HepG2 (cell line): ENCODE measurements around the gene BOD1L1. TPM values are rescaled to one million over a fixed set of nuclear protein-coding genes. Genes with fewer than 3 reads are reported as not detected.

Experiments
- ARID5B ChIP-seq: IDR thresholded peaks from 2 replicates; pipeline ENCODE4 v1.4.0; 2020; ENCODE audit warnings: mild to moderate bottlenecking, missing genetic modification reagents
- CC2D1A ChIP-seq: sonication (generic); formaldehyde crosslinking; IDR thresholded peaks from 2 replicates; pipeline ENCODE4 v1.8.1; 2023; ENCODE audit warnings: mild to moderate bottlenecking, missing genetic modification reagents
- CHD2 ChIP-seq: IDR thresholded peaks from 2 replicates; pipeline ENCODE4 v1.6.1; 2011; ENCODE audit warnings: low read depth, low read length, improper control_type of control experiment
- CREBL2 ChIP-seq: sonication (generic); formaldehyde crosslinking; IDR thresholded peaks from 2 replicates; pipeline ENCODE4 v1.8.1; 2023; ENCODE audit warnings: missing genetic modification reagents, mild to moderate bottlenecking, borderline replicate concordance
- FOXC1 ChIP-seq: sonication (generic); formaldehyde crosslinking; IDR thresholded peaks from 2 replicates; pipeline ENCODE4 v1.8.0; 2022; ENCODE audit warnings: mild to moderate bottlenecking, missing genetic modification reagents, borderline replicate concordance
- GLI4 ChIP-seq: sonication (generic); formaldehyde crosslinking; IDR thresholded peaks from 2 replicates; pipeline ENCODE4 v1.5.1; 2020; ENCODE audit warnings: missing genetic modification reagents, mild to moderate bottlenecking, moderate library complexity, borderline replicate concordance
- KLF9 ChIP-seq: IDR thresholded peaks from 2 replicates; pipeline ENCODE4 v1.6.1; 2016; ENCODE audit warnings: low read depth
- NFKB2 ChIP-seq: sonication (generic); formaldehyde crosslinking; IDR thresholded peaks from 2 replicates; pipeline ENCODE4 v1.4.0; 2020; ENCODE audit warnings: missing genetic modification reagents, borderline replicate concordance
- PITX1 ChIP-seq: sonication (generic); formaldehyde crosslinking; IDR thresholded peaks from 2 replicates; pipeline ENCODE4 v1.5.1; 2020; ENCODE audit warnings: mild to moderate bottlenecking, missing genetic modification reagents
- SNAI1 ChIP-seq: sonication (generic); formaldehyde crosslinking; IDR thresholded peaks from 2 replicates; pipeline ENCODE4 v1.5.0; 2020; ENCODE audit warnings: mild to moderate bottlenecking, missing genetic modification reagents, borderline replicate concordance
- THRA ChIP-seq: sonication (generic); formaldehyde crosslinking; IDR thresholded peaks from 2 replicates; pipeline ENCODE4 v1.4.0; 2020; ENCODE audit warnings: missing genetic modification reagents, borderline replicate concordance
- YY1 ChIP-seq: IDR thresholded peaks from 2 replicates; pipeline ENCODE4 v1.6.1; 2011; ENCODE audit warnings: low read length, low read depth, moderate library complexity, mild to moderate bottlenecking; ENCODE audit not compliant: insufficient read depth, insufficient replicate concordance
- ZNF451 ChIP-seq: sonication (generic); formaldehyde crosslinking; IDR thresholded peaks from 2 replicates; pipeline ENCODE4 v1.5.0; 2020; ENCODE audit warnings: mild to moderate bottlenecking, missing genetic modification reagents
- ZNF816 ChIP-seq: sonication (generic); formaldehyde crosslinking; IDR thresholded peaks from 2 replicates; pipeline ENCODE4 v1.8.0; 2022; ENCODE audit warnings: missing genetic modification reagents, mild to moderate bottlenecking, borderline replicate concordance
- polyA plus RNA-seq, 8 experiments: library from polyadenylated mRNA; depleted of rRNA in 3 of 8; stranded (reverse) in 7 of 8; unstranded in 1 of 8; fragments of >200 nt; fragmentation: Illumina TruSeq in 4 of 8; extraction: Trizol in 4 of 8; gene quantifications; 2 replicates each; pipeline versions ENCODE4 v1.2.1 to v1.2.3, GENCODE V29; 2011 to 2016; ENCODE audit warnings: low read depth in 4 of 8, missing spikeins in 1 of 8, mixed read lengths in 1 of 8; ENCODE audit not compliant: insufficient read depth in 1 of 8
- total RNA-seq, 5 experiments: library from RNA; depleted of rRNA; stranded (reverse); fragments of >200 nt; fragmentation: Illumina TruSeq; extraction: Trizol; gene quantifications; 2 replicates each; pipeline ENCODE4 v1.2.3, GENCODE V29; 2016; ENCODE audit warnings: low read depth in 1 of 5
- TF ChIP-seq, protein P1 (sequence below): IDR thresholded peaks from 2 replicates; pipeline ENCODE4 v1.6.1; 2016
- TF ChIP-seq, protein P2 (sequence below): sonication (generic); formaldehyde crosslinking; IDR thresholded peaks from 2 replicates; pipeline ENCODE4 v1.5.0; 2020; ENCODE audit warnings: mild to moderate bottlenecking, missing genetic modification reagents
- TF ChIP-seq, protein P3 (sequence below): IDR thresholded peaks from 2 replicates; pipeline ENCODE4 v1.6.1; 2016; ENCODE audit warnings: mild to moderate bottlenecking
- TF ChIP-seq, protein P4 (sequence below): IDR thresholded peaks from 2 replicates; pipeline ENCODE4 v1.6.1; 2012; ENCODE audit warnings: inconsistent platforms

Gene BOD1L1
- total and polyA plus RNA-seq, 2 of the 13 experiments (the other 11 are each of a cell fraction or from before 2014, with no cell fraction given), result 11.7 to 17.9 TPM

- TF ChIP-seq THRA (peak; percentile 73), ARID5B (CRISPR knock-in tag) (peak; percentile 80), CREBL2 (CRISPR knock-in tag) (0 out of 2 replicates have a peak, but pooled peaks have one; percentile 32), NFKB2 (peak; percentile 52; the same call in 1 of the 2 replicates), GLI4 (peak; percentile 46; the same call in 1 of the 2 replicates), YY1 (peak; percentile 80), KLF9 (CRISPR knock-in tag) (no peak), CC2D1A (CRISPR knock-in tag) (no peak), CHD2 (peak; percentile 85), SNAI1 (CRISPR knock-in tag) (peak; percentile 57; the same call in 1 of the 2 replicates), ZNF816 (CRISPR knock-in tag) (peak; percentile 51; the same call in 1 of the 2 replicates), FOXC1 (CRISPR knock-in tag) (peak; percentile 96), PITX1 (CRISPR knock-in tag) (peak; percentile 81), ZNF451 (0 out of 2 replicates have a peak, but pooled peaks have one; percentile 27)
- TF ChIP-seq, protein P1, sequence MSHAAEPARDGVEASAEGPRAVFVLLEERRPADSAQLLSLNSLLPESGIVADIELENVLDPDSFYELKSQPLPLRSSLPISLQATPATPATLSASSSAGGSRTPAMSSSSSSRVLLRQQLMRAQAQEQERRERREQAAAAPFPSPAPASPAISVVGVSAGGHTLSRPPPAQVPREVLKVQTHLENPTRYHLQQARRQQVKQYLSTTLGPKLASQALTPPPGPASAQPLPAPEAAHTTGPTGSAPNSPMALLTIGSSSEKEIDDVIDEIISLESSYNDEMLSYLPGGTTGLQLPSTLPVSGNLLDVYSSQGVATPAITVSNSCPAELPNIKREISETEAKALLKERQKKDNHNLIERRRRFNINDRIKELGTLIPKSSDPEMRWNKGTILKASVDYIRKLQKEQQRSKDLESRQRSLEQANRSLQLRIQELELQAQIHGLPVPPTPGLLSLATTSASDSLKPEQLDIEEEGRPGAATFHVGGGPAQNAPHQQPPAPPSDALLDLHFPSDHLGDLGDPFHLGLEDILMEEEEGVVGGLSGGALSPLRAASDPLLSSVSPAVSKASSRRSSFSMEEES, result peak; percentile 46; the same call in 1 of the 2 replicates
- TF ChIP-seq, protein P2, sequence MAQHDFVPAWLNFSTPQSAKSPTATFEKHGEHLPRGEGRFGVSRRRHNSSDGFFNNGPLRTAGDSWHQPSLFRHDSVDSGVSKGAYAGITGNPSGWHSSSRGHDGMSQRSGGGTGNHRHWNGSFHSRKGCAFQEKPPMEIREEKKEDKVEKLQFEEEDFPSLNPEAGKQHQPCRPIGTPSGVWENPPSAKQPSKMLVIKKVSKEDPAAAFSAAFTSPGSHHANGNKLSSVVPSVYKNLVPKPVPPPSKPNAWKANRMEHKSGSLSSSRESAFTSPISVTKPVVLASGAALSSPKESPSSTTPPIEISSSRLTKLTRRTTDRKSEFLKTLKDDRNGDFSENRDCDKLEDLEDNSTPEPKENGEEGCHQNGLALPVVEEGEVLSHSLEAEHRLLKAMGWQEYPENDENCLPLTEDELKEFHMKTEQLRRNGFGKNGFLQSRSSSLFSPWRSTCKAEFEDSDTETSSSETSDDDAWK (CRISPR knock-in tag), result no peak
- TF ChIP-seq, protein P3, sequence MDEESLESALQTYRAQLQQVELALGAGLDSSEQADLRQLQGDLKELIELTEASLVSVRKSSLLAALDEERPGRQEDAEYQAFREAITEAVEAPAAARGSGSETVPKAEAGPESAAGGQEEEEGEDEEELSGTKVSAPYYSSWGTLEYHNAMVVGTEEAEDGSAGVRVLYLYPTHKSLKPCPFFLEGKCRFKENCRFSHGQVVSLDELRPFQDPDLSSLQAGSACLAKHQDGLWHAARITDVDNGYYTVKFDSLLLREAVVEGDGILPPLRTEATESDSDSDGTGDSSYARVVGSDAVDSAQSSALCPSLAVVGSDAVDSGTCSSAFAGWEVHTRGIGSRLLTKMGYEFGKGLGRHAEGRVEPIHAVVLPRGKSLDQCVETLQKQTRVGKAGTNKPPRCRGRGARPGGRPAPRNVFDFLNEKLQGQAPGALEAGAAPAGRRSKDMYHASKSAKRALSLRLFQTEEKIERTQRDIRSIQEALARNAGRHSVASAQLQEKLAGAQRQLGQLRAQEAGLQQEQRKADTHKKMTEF (CRISPR knock-in tag), result peak; percentile 96
- TF ChIP-seq, protein P4, sequence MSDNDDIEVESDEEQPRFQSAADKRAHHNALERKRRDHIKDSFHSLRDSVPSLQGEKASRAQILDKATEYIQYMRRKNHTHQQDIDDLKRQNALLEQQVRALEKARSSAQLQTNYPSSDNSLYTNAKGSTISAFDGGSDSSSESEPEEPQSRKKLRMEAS, result peak; percentile 82
These were observed at the start of gene BOD1L1 (continued) for GRCh38 chr4:13627606-13628311.
